Forelimb muscle (tissue), 1 donor: ENCODE measurements around the gene CEP68. TPM values are rescaled to one million over a fixed set of nuclear protein-coding genes. Genes with fewer than 3 reads are reported as not detected.
"Not testable (repeated sequence)": the region's sequence is repeated elsewhere in the genome, so short reads cannot be mapped to it uniquely, and the experiment has no call there.

ENCODE experiments used
- DNase-seq: peaks from one replicate; pipeline ENCODE4 v3.0.0-alpha.2; 2013; ENCODE audit warnings: low read depth
- polyA plus RNA-seq: library from polyadenylated mRNA; unstranded; fragments of 120-200 nt; gene quantifications from one replicate; pipeline ENCODE4 v1.2.1, GENCODE V29; 2013; ENCODE audit not compliant: insufficient read length

The CEP68 gene
- polyA plus RNA-seq: 26.0 TPM

DNA sequence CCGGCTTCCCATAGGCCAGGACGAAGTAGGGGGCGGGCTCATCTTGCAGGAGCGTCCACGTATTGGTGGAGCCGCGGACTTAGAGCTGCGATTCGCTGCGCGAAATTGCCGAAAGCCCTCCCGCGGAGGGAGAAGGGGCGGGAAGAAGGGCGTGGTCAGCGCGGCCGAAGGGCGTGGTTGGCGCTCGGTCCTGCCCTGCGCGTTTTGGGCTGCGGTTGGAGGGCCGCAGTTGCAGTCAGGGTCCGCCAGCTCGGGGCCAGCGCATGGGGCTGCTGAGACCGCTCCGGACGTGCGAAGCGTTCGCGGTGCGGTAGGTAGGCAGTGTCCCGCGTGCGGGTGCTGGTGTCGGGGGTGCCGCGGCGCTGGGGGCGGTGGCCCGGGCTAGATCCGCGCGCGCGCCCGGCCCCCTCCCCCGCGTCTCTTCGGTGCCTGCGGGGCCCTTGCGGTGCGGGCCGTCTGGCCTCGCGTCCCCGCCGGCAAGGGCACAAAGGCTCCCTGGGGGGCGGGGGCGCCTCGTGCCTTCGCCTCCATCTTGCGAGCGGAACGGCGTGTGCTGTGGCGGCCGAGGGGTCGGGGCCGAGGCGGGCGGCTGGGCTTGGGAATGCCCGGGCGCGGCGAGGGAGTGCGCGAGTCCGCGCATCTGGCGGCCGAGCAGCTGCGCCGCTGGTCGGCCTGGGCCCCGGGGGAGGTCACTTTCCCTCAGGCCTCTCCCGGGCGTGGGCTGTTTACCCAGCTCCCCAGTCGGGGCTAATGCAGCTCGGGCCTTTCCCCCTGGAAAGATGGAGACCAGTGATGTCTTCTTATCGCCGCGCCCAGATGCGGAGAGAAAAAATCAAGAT is at the start of gene CEP68:
TSS of gene CEP68 (plus strand) at position 202 of the 839 bp plus-strand sequence. CDS start 13,029 bp downstream, outside the sequence.
- DNase-seq: peak; percentile 92

- DNase-seq: no peak
These were observed 42.4 kb upstream of the CEP68 start for GRCh38 chr2:65013776-65014175.

GRCh38 chr2:65015731-65016130 is 40.5 kb upstream of the CEP68 start:
- no peak for DNase-seq

GRCh38 chr2:65016789-65017188 is 39.4 kb upstream of the CEP68 start:
- no peak for DNase-seq

- DNase-seq: no peak
These were observed 38.9 kb upstream of the CEP68 start for GRCh38 chr2:65017335-65017734.

- DNase-seq: no peak
These were observed 38.1 kb upstream of the CEP68 start for GRCh38 chr2:65018141-65018582.

DNA sequence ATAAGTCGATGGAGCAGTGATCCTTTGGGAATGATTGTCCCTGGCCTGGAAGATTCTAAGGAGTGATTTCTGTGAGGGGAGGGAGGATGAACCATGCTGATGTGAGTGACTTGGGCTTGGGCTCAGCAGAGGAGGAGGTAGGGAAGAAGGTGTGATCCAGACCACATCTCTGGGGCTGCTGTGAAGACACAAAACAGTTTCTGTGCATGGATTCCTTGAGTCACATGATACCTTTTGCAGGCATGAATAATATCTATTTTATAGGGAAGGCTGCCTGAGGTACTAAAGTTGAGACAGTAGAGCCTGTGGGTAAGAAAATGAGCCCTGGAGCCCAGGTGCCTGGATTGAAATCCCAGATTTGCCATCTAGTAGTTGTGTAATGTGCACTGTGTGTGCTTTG is 37.2 kb upstream of the CEP68 start:
- DNase-seq: no peak

GRCh38 chr2:65019675-65020195 is 36.5 kb upstream of the CEP68 start:
- DNase-seq: no peak

DNA sequence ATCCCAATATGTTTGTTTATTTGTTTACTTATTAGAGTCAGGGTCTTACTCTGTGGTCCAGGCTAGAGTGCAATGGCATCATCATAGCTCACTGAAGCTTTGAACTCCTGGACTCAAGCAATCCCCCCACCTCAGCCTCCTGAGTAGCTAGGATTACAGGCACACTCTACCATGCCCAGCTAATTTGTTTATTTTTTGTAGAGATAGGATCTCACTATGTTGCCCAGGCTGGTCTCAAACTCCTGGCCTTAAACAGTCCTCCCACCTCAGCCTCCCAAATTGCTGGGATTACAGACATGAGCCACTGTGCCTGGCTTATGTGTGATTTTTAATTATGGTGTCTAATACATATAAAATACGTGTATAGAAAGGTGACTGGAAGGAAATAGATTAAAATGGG is 36.0 kb upstream of the CEP68 start:
- not testable (repeated sequence) for DNase-seq

DNA sequence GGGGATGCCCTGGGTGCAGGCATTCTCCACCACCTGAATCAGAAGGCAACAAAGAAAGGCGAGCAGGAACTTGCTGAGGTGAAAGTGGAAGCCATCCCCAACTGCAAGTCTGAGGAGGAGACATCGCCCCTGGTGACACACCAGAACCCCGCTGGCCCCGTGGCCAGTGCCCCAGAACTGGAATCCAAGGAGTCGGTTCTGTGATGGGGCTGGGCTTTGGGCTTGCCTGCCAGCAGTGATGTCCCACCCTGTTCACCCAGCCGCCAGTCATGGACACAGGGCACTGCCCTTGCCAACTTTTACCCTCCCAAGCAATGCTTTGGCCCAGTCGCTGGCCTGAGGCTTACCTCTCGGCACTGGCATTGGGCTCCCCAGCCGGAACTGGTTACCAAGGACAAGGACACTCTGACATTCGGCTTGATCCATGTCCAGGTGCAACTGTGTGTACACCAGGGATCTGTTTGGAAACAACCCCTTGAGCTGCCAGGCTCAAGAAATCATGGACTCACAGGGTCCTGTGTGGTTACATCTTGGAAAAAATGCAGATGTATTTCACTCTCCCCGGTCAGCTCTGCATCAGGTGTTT is 35.2 kb upstream of the CEP68 start:
- DNase-seq: no peak

GRCh38 chr2:65021709-65022108 is 34.5 kb upstream of the CEP68 start:
- no peak for DNase-seq

DNA sequence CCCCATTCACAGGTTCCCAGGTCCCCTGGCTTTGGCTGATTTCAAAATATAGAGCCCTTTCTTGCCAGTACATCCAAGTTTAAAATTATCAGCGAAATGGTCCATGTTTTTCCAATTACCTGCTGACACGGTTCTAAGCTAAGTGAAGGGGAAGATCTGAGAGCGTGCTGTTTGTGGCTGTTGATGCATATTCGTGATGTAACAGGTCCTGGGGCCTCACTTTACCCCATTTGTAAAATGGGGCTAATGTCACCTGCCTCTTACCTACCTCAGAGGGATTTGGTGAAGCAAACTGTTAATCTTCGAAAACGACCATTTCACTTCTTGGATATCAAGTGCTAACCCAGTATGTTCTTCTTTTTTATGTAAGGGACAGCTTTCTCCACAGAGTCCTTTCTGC is 34.0 kb upstream of the CEP68 start:
- no peak for DNase-seq

DNA sequence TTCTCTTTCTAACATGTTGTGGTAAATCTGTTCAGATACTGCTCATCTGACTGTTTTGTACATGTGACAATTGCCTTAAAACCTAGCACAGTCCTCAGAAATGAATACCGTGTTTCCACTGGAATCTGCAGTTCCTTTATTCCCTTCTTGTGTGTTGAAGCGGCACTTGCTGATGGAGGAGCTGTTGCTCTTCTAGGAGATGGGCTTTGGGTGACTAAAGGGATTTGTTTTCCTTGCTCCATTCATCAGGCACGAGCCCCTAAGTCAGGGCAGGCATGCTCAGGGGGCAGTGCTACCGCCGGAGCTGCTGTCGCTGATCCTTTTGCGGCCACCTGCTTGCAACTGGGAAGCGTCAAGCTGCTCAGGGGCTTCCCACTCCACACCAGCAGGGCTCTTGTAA is 32.5 kb upstream of the CEP68 start:
- DNase-seq: no peak

DNA sequence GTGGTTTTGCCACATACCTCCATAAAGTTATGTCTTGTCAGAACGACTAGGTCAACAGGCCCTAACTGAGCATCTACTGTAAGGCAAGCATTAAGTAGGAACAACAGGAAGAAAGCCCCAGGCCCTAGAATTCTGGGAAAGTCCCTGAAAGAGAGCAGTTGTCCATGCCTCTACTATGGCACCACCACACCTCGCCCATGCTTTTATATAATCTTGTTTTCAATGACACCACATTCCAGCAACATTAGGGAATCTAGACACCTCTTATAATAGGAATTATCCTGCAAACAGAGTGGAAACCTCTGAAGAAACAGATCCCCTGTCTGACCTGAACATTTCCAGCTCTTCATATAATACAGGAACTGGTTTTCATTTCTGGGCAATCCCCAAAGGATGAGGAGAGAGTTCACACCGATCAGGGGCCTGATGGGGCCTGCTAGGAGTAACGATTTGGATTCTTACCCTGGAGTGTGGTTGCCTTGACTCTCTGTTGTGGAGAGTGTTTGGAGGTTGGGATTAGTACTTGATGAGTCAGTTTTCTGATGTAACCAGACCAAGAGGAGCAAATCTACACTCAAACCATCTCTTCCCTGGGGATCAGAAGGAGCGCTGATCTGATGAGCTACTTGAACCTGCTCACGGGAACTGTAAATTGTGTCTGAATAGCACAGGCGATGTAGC is 31.9 kb upstream of the CEP68 start:
- no peak for DNase-seq

GRCh38 chr2:65025453-65026123 is 30.6 kb upstream of the CEP68 start:
- no peak for DNase-seq

DNA sequence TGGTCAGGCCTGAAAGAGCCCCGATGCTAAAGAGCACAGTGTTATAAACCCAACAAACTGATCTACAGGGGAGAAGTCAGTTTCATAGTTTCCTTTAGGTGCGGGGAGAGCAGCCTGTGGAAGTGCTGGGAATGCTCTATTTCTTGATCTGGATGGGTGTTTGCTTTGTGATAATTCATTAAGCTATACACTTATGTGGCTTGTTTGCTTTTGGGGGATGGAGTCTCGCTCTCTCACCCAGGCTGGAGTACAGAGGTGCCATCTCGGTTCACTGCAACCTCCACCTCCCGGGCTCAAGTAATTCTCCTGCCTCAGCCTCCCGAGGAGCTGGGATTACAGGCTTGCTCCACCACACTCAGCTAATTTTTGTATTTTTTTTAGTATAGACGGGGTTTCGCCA is 30.1 kb upstream of the CEP68 start:
- DNase-seq: no peak

DNA sequence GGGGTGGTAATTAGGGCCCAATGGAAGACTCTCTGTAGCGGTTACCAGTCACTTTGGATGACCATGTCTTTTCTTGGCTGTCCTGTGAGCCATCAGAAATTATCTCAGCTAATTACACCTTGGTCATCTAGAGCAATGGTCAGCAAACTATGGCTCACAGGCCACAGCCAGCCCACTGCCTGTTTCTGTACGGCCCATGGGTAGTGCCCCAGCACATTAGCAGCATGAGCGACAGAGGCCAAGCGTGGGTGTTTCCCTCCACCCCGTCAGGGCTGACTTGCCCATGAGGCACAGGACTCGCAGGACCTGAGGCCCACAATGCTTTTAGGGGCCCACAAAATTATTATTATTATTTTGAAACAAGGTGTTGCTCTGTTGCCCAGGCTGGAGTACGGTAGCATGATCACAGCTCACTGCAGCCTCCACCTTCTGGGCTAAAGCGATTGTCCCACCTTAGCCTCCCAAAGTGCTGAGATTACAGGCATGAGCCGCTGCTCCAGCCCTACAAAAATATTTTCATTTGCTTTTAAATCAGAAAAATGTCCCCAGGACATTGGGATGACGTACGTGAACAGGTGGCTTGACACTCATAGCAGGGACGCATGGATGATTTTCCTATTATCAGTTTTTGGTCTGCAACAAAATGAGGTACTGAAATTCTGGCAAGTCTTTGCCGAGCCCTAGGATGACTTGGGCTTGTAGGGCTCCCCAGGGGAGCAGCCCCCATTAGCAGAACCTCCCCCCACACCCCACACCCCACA is 29.3 kb upstream of the CEP68 start:
- no peak for DNase-seq

- no peak for DNase-seq
These were observed 28.5 kb upstream of the CEP68 start for GRCh38 chr2:65027616-65028244.

DNA sequence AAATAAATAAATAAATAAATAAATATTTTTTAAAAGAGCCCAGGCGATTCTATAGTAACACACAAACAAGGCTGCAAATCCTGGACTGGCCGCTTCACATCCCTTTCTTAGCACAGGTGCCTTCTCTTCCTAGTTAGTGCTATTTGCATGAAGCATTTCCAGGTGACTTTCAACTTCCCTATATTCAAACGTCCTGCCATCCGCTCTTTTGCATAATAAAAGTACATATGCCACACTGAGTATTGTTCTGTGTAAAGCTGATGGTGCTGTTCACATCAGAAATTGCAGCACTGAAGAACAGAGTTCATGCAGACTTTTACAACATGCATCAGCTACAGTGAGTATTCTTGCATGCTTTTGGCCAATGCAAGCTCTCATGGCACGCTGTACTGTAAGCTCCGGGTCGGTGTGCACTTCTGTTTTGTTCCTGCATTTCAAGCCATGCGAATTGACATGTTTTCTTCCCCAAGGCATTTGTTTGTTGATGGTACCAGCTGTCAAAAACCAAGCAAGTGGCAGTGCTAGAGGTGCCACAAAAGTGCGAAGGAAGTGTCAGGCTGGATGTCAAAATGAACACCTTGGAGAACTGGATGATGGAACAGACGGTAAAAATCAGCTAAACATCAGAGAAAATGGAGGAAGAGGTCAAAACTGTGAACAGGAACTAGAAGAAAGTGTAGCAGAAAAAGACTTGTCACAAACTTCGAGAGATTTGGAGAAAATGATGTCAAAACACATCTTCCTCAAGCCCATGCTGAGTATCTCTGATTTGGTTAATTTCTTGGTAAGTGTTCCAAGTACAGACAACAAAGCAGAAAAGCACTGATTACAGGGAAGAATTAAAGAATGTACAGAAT is 25.5 kb upstream of the CEP68 start:
- DNase-seq: no peak
